Measurements from ENCODE around the gene CTDSPL. TPM values are rescaled to one million over a fixed set of nuclear protein-coding genes. Genes with fewer than 3 reads are reported as not detected.
A peak's percentile ranks its signal among the peaks of the same experiment; 100 is the strongest.
"Not testable (repeated sequence)": the region's sequence is repeated elsewhere in the genome, so short reads cannot be mapped to it uniquely, and the experiment has no call there.

CTDSPL gene
- total RNA-seq, 1 donor from 2014 or later: 36.4 TPM

- no peak for DNase-seq (ENCODE audit: low spot score)
- intact Hi-C loops (cut with DNase I): no loop called here
Observed at GRCh38 chr3:37955918-37956707, 94.4 kb downstream of the CTDSPL start.

DNA sequence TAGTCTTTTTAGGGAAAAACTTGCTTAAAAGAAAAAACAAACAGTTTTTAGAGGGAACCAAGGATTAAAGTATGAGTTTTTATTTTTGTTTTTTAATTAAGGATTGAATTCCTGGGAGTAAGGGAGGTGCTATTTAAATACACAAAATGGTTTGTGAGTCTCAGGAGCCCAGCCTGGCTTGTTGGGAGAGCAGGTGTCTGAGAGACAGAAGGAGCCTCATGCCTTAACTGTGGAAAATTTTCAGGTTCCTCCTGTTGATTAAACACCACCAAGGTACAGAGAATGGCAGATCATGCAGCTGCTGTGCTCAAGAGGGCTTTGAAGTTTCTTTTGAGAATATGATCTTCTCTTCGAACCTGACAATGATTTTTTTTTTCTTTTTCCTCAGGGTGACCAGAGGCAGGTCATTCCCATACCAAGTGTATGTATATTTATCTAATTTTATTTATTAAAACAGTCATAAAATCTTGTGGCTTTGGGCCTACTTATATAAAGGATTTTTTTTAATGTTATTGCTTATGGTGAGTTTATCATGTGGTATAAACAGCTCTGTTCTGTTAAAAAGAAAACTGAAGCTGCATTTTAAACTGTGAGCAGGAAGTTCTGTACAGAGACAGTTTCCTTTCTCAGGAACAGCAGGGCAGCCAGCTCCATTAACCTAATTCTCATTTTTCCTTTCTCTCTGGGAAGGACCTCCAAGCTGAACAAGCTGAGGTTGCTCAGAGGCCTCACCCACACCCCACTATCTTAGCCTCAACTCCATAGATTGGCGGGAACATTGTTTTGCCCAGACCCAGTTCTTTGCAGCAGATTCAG, 95.3 kb downstream of the CTDSPL start:
- no peak for DNase-seq (ENCODE audit: low spot score)
- intact Hi-C loops (cut with DNase I): no loop called here

- no peak for DNase-seq (ENCODE audit: low spot score)
- intact Hi-C loops (cut with DNase I): no loop called here
Observed at GRCh38 chr3:37957539-37957936, 95.9 kb downstream of the CTDSPL start.

DNA sequence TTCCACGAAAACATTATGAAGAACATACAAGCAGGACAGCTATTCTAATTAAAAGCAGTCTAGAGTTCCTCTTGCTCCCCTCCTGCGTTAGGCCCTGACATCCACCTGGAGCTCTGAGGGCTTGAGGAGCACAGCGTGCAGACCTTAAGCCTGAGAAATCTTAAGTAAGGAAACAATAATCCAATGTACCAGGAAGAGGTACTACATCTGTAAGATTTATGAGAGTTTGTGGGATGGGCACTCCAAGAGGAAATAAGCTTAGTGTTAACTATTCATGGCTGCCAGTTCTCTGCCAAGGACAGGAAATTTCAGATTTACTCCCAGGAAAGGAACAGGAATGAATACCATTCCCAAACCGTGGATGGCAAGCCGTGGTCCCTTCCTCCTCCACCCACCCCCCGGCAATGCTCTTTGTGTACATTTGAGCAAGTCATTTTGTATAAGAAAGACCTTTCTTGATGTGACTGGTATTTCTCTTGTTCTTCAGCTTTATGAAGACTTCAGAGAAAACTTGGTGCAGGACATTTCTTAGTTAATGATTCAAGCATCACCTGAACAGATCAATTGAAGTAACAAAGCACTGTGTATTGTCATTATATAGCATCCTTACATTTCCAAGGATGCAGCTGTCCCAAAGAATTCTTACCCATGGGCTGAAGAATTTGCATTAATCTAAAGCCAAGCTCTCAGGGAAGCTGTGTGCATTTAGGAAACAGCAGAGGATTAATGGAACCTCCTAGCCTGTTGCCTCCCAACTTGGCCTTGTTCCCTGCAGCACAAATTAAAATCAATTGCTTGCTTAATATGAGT, 100.1 kb downstream of the CTDSPL start:
- intact Hi-C loops (cut with DNase I): no loop called here
- DNase-seq (ENCODE audit: low spot score): no peak

- intact Hi-C loops (cut with DNase I): no loop called here
Observed at GRCh38 chr3:37963016-37963415, 101.3 kb downstream of the CTDSPL start.

GRCh38 chr3:37963635-37964034, 102.0 kb downstream of the CTDSPL start:
- DNase-seq (ENCODE audit: low spot score): no peak
- intact Hi-C loops (cut with DNase I): no loop called here

More at GRCh38 chr3:37963016-37963415, 101.3 kb downstream of the CTDSPL start:
- no peak for DNase-seq (ENCODE audit: low spot score)

GRCh38 chr3:37964146-37964545, 102.5 kb downstream of the CTDSPL start:
- intact Hi-C loops (cut with DNase I): no loop called here
- DNase-seq (ENCODE audit: low spot score): no peak

GRCh38 chr3:37964716-37965115, 103.0 kb downstream of the CTDSPL start:
- intact Hi-C loops (cut with DNase I): no loop called here
- DNase-seq (ENCODE audit: low spot score): no peak

DNA sequence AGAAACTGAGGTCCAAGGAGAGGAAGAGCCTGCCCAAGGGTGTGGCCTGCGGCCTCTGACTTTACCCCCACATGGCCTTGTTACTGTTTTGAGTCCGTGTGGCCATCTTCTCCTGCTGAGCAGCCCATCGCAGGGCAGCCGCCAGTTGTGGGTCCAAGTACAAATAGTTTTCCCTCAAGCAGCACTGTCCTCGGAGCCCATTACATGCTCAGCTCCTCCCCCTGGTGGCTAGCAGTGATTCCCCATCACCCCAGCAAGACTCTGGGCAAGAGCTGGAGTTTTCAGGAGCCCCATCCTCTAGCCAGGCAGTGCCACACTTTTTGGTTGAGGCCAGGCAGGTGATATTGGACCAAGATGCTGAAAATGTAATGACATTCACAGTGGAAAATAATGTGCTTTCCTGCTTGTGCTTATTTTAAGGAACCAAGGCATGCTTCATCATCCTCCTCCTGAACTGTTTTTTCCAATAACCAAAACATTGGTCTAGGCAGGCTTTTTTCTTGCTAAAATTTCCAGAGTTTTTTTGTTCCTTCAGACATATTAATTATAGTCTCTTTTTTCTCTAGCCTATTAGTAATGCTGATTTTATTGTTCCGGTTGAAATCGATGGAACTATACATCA, 105.7 kb downstream of the CTDSPL start:
- intact Hi-C loops (cut with DNase I): loop anchor here (1.0 kb wide), 1 partner anchor 112 kb away; no protein-coding TSS in a partner anchor

DNA sequence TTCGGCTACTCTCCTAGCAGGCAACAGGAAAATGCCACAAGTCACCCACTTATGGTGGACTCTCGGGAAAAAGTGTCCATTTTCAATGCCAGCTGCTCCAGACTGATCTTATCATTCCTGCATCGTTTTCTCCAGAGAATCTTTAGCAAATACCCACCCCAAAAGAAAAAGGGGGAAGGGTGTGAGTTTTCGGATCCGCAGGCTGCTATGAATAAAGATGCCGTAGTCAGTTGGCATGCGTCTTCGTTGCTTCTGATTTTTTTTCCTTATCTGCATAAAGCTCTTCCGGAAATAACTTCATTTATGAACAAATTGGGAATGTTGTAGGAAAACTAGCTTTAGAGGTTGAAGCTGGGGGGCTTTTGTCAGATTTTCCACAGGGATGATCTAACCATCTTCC, 106.5 kb downstream of the CTDSPL start:
- no peak for DNase-seq (ENCODE audit: low spot score)
- intact Hi-C loops (cut with DNase I): no loop called here

More for the DNA sequence above, 105.7 kb downstream of the CTDSPL start:
- DNase-seq (ENCODE audit: low spot score): no peak

GRCh38 chr3:37968813-37969595, 107.3 kb downstream of the CTDSPL start:
- intact Hi-C loops (cut with DNase I): no loop called here
- DNase-seq (ENCODE audit: low spot score): no peak

GRCh38 chr3:37969596-37970100, 108.0 kb downstream of the CTDSPL start:
- intact Hi-C loops (cut with DNase I): no loop called here
- no peak for DNase-seq (ENCODE audit: low spot score)

- DNase-seq (ENCODE audit: low spot score): no peak
- intact Hi-C loops (cut with DNase I): no loop called here
Observed at GRCh38 chr3:37970802-37971201, 109.1 kb downstream of the CTDSPL start.

DNA sequence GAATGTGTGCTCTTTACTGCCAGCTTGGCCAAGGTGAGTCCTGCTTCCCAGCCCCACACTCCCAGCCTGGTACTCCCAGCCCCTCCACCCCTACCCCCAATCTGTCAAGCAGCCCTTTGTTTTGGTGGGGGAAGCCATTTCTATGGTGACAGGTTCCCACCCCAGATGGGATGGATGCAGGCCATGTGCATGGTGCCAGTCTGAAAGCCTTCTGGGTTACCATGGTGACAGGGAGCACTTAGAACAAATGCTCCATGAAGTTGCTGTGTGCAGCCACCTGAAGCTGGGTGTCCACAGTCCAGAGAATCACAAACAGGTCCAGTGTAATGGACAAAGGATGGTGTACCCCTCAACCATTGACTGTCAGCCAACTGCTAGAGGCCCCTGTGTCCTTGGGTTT, 109.8 kb downstream of the CTDSPL start:
- intact Hi-C loops (cut with DNase I): no loop called here
- no peak for DNase-seq (ENCODE audit: low spot score)

DNA sequence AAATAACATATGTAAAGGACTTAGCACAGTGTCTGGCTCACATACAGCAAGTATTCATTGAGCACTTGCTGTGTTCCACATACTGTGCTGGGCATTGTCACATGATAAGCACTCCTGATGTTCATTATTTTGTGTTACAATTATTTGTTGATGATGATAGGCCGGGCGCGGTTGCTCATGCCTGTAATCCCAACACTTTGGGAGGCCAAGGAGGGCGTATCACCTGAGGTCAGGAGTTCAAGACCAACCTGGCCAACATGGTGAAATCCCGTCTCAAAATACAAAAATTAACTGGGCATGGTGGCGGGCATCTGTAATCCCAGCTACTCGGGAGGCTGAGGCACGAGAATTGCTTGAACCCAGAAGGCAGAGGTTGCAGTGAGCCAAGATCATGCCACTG, 110.4 kb downstream of the CTDSPL start:
- DNase-seq (ENCODE audit: low spot score); intact Hi-C loops (cut with DNase I): not testable (repeated sequence)

- intact Hi-C loops (cut with DNase I): no loop called here
- no peak for DNase-seq (ENCODE audit: low spot score)
Observed at GRCh38 chr3:37973246-37974054, 111.8 kb downstream of the CTDSPL start.

DNA sequence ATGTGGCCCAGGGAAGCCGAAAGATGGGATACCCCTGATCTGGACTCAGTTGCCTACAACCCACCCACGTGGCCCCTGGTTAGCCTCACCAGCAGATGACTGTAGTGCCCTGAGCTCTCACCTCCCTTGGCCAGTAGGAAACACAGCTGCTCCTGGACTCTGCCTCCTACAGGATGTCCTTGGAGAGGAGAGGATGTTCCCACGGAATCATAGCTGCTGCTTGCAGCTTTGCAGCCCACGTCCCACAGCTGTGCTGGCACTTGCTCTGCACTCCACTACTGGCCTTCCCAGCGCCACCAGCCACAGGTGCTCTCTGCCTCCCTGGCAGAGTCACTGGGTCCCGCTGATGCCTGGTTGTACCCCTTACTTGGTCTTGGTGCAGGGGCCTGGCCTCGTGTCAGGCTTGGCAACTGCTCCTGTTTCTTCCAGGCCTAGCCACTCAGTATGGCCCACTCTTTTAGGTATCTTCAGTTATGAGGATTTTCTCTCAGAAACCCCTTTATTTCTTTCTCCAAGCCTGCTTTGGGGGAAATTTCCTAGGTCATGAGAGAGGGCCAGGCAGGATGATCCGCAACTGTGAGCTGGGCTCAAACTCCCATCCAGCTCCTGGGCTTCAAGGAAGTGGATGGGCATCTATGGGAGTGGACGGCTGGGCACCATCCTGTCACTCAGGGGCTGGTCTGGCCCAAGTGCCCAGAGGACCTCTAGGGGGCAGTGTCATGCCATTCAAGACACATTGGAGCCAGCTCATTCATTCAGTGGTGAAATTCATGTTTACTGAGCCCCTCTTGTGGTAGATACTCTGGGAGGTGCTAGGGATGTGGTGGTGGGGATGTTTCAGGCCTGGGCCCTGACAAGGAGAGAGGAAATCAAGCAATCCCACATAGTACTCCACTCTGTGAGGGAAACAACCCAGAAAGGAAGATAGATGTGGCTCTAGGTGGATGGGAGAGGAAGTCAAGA, 112.7 kb downstream of the CTDSPL start:
- intact Hi-C loops (cut with DNase I): no loop called here
- peak; percentile 89 for DNase-seq (ENCODE audit: low spot score)

All from cardiac septum (tissue), 1 donor.